ENCODE measurements around the gene SART3.
"Not testable (repeated sequence)": the region's sequence is repeated elsewhere in the genome, so short reads cannot be mapped to it uniquely, and the experiment has no call there.

Gene SART3

DNA sequence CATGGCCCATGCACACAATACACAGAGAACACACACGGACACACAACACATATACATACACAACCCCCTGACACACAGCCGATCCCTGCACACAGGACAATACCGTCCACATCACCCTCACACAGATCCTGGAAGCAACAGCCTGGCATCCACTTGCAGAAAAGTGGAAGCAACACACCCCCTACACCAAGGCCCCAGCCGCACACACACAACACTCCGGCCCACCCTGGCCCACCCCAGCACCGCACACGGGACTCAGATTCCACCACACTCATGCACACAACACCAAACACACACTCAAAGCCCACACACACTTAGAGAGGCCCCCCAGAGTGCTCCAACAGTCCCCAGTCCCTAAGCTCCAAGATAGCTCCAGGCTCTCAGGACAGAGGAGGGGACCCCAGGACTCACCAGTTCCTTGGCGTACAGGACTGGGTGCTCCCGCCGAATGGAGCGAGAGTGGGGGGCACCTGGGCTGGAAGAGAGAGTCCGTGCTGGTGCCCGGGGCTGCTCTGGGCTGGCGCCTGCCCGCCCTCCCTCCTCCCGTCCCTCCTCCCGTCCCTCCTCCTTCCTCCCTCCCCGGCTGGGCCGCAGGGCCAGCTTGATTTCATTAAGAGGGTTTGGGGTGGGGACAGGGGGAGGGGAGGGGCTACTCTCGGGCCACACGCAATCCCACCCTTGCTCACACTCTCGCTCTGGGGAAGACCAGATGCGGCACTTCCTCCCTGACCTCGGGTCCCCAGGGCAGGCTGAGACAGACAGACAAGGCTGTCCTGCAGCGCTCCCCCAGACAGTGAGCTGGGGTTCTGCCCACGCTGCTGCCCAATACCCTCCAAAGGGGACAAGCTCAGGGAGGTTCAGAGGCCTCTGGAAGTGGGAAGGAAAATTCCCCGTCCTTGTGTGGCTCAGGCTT lies 36.8 kb upstream of the SART3 start, which contains the start of gene TMEM119:
TSS of gene TMEM119 (minus strand) at position 526 of the 913 bp plus-strand sequence. CDS start 5,701 bp downstream, outside the sequence.
- no peak for FAIRE-seq
- no peak for DNase-seq (ENCODE audit: low spot score)

DNA sequence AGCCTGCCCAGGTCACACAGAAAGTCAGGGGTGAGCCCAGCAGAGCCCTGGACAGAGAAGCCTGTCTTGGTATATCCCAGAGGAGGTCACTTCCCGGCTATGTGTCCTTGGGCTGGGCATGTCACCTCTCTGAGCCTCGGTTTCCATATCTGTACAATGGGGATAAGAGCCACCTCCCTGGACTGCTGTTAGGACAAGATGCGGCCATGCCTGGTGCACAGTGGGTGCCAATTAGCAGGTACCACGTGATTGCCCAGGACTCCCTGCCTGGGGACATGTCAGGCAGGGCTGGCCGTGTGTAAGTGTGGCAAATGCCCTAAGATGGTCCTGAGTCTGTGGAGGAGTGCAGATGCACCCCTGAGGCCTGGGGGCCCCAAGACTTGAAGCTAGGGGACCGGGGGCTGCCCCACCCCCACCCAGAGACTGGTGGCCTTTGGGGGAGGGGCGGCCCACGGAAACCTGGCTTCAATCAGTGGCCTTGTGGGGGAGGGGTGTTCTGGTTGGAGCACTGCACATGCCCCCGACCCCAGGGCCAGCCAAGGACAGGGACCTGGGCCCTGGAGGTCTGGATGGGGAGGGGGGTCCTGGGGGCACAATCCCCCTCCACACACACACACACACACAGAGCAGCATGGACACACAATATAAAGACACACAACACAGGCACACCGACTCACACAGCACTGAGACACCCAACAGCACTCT lies 36.0 kb upstream of the SART3 start:
- DNase-seq (ENCODE audit: low spot score) (no peak), FAIRE-seq (no peak)

DNA sequence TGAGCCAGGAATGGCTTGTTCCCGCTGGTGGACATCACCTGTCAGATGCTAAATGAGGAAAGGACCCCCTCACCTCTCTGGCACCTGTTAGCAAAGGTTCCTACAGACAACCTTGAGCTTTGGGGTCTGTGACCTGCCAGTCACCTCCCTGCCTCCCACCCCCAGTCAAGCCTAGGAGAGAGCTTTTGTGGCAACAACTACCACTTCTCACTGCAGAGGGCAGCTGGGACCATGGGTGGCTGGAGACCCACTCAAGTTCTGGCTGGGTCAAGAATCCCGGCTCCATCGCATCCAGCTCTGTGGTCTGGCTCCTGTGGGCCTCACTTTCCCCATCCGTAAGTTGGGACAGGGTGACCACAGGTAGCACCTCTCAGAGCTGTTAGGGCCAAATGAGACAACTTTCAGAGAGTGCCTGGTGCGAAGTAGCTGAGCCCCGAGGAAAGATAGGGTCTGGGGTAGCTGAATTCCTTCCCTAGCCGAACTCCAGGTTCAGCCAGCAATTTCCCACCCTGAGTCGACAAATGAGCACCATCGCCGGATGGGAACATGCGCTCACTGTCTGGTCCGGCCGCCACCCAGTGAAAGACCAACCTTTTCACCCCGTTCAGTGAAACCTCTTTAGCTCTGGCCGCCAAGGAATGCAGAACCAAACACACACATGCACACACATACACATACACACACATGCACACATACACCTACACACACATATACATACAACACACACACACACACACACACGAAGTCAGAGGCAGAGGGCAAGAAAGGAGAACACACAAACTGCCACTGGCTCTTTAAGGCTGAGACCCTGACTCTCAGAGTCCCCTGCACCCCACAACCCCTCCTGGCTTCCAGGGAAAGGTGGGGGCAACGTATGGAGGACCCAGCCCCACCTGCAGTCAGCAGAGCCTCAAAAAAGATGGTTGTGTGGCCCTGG lies 35.0 kb upstream of the SART3 start:
- DNase-seq (ENCODE audit: low spot score) (no peak), FAIRE-seq (no peak)

DNA sequence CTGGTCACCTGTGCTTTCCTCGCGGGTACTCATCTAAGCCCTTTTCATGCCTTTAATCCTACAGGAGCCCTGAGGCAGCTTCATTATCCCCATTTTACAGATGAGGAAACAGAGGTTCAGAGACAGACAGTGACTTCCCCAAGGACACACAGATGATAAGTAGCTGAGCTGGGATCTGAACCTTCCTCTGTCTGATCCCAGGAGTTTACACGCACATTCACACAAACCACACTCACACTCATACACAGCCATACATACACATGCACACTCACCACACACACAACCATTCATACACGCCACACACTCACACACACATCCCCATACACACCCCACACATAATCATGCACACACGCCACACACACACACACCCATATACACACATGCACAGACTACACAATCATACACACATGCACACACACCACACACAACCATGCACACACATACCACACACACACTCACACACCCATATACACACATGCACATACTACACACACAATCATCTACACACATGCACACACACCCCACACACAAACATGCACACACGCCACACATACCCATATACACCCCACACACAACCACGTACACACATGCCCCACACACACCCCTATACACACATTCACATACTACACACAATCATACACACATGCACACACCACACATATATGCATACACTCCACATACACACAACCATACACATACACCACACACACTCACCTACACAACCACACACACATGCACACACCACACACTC lies 34.2 kb upstream of the SART3 start:
- FAIRE-seq (no peak), DNase-seq (ENCODE audit: low spot score) (no peak)

DNA sequence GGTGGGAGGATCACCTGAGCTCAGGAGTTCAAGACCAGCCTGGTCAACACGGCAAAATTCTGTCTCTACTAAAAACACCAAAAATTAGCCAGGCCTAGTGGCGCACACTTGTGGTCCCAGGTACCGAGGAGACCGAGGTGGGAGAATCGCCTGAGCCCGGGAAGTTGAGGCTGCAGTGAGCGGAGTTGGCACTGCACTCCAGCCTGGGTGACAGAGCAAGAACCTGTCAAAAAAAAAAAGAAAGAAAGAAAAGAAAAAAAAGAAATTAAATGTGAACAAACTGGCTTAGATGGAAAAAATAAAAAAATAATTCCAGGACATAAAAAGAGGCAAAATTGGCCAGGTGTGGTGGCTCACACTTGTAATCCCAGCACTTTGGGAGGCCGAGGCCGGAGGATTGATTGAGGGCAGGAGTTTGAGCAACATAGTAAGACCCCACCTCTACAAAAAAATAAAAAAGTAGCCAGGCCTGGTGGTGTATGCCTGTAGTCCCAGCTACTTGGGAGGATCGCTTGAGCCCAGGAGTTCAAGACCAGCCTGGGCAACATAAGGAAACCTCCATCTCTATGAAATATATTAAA lies 33.4 kb upstream of the SART3 start:
- FAIRE-seq (no peak), DNase-seq (ENCODE audit: low spot score) (no peak)

DNA sequence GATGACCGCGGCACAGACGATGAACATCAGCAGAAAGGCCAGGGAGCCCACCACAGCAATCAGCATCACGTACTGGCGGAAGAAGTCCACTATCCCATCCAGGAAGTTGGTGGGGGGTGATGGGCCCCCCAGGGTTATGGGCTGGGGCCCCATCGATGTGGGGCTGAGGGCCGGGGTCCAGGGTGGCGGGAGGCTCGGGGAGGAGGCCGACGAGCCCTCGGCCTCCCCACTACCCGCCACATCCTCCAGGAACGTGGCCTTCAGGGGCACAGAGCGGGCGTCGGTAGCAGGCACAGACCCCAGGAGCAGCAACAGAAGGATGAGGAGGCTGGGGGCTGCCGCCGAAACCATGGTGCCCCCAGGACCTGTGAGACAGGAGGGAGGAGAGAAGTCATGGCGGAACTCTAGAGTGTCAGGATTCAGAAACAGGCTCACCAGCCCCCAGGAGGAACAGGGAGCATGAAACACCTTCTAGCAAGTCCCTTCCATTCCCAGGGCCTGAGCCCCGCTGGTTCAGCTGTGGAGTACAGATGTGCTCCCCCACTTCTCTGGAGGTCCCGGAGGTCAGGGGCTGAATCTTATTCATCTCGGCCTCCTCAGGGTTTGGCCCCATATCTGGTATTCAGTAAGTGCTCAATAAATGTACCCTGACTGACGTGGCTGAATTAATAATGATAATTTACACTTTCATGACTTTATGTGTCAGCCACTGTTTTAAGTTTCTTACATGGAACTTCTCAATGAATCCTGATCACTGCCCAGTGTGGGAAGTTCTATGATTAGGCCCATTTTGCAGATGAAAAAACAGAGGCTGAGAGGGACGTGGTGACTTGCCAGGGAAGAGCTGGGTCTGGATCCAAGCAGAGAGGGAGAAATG lies 31.3 kb upstream of the SART3 start:
- FAIRE-seq (no peak), DNase-seq (ENCODE audit: low spot score) (no peak)

DNA sequence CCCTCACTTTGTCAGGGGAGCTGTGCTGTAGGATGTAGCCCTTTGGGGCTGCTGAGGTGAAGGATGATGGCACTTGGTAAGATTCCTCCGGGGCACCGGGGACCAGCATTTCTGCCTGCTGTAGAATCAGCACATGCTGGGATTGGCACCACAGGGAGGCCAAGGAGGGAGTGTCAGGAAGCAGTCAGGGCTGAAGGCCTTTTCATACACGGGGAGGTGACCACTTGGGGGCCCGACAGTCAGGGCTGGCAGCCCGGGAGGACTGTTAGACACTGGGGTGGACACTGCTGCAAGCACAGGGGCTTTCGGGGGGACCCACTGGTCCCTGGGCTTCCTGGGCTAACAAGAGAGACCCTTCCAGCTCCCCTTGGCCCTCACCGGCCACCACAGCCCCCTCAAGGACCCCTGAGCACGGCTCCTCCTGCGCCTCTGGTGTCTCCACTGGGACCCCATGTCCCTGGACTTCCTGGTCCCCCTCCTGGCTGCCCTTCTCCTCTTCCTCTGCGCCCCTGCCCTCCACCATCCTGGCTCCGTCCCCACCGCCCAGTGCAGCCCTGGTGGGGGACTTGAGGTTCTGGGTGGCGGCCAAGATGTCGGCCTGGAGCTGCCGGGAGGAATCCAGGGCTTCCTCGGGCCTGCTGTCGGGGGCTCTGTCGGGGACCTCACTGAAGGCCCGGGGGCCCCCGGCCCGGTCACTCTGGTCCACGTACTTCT lies 30.5 kb upstream of the SART3 start:
- FAIRE-seq (no peak), DNase-seq (ENCODE audit: low spot score) (no peak)

DNA sequence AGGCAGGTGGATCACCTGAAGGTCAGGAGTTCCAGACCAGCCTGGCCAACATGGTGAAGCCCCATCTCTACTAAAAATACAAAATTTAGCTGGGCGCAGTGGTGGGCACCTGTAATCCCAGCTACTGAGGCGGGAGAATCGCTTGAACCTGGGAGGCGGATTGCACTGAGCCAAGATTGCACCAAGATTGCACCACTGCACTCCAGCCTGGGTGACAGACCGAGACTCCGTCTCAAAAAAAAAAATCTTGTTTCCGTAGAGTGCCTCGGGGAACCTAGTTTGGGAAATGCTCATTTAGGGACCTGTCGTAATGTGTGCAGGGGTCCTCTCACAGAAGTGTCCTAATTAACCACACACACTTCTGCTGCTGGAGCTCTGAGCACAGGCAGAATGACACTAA lies 29.5 kb upstream of the SART3 start:
- DNase-seq (ENCODE audit: low spot score); FAIRE-seq: not testable (repeated sequence)

DNA sequence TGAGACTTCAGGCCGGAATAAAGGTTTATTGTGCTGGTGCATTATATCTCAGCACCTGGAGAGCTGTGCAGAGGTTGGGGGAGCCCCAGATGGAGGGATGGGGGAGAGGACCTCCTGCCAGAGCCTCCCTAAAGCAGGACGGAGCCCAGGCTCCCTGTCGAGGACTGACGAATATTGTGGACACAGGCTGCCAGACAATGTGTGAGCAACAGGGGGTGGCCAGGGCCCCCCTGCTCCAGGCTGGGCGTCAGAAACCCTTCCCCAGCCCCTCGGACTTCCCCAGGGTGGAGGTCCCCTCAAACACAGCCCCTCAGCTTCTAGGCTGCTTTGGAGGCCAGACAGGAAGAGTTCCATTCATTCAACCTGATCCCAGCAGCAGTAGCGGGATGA lies 28.9 kb upstream of the SART3 start:
- FAIRE-seq (no peak), DNase-seq (ENCODE audit: low spot score) (no peak)

DNA sequence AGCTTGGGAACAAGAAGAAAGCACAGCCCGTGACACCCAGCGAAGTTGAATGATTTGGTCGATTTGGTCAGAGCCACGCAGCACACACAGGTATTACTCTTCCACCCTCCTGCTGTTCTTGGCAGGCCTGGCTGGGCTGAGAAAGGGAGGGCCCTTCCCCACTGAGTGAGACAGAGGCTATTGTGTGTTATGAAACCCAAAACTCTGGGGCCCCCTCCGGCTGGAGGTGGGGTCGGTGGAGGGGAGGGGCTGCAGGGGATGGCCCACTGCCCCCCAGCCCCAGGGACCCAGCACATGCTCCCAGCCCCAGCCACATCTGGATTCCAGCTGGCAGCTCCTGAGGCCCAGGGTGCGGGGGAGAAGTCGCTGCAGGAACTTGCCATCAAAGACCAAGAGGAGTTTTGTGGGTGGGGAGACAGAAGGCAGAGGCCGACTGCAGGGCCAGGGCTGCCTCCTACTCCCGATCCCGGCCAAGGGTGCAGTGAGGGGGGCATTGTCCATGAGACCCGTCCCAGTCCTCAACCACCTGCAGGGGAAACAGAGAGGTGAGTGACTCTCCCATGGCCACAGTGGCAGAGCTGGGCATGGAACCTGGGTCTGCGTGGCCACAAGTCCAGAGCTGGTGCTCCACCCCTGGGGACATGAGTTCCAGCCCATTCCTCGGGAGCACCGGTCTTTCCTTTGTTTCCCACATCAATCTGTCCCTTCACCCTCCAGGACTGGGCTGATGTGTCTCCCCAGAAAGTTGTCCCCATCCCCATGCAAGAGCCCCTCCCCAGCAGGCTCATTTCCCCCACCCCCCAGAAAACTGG lies 28.3 kb upstream of the SART3 start:
- DNase-seq (ENCODE audit: low spot score) = no peak

DNA sequence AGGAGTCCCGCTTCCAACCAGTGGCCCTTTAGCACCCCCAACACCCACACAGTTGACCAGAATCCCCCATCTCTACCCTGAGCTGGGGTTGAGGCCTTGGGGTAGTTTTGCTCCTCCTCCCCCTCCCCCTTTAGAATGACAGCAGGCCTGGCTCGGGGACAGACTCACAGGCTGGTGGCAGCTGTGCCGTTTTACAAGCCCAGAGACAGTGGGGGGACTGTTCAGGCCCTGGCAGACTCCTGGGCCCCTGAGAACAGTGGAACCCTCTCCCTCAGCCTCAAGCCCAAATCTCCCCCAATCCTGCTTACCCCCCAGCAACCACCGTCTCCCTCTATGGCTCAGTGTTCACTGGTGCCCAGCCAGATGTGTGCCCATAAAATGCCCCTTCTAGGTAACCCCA lies 26.9 kb upstream of the SART3 start:
- FAIRE-seq (no peak), DNase-seq (ENCODE audit: low spot score) (no peak)

More for the DNA sequence above, 28.3 kb upstream of the SART3 start:
- FAIRE-seq = no peak

DNA sequence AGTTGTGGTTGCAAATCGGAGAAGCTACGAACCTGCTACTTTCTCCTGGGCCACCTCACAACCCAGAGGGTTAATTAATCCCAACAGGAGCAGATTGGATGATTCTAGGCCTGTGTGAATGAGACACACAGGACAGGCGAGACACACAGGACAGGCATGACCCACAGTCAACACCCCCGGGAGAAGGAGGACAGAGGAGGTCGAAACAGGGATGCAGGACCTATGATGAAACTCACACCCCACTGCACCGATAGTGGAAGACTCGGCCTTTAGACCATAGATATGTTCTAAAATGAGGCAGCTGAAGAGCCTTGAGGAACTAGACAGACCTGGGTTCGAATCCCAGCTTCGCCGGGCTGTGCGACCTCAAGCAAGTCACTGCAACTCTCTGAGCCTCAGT lies 25.3 kb upstream of the SART3 start:
- FAIRE-seq = no peak
- no peak for DNase-seq (ENCODE audit: low spot score)

DNA sequence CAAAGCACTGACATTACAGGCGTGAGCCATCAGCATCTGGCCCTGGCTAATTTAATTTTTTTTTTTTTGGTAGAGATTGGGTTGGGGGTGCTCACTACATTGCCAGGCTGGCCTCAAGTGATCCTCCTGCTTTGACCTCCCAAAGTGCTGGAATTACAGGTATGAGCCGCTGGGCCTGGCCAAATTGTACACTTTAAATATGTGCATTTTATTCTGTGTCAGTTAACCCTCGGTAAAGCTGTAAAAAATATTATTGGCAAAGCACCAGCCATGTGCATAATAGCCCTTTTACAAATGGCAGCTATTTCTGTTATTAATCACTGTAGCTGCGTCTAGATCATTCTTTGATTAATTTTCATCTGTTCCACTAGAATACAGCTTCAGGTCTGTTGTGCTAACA lies 24.9 kb upstream of the SART3 start:
- FAIRE-seq (no peak), DNase-seq (ENCODE audit: low spot score) (no peak)

DNA sequence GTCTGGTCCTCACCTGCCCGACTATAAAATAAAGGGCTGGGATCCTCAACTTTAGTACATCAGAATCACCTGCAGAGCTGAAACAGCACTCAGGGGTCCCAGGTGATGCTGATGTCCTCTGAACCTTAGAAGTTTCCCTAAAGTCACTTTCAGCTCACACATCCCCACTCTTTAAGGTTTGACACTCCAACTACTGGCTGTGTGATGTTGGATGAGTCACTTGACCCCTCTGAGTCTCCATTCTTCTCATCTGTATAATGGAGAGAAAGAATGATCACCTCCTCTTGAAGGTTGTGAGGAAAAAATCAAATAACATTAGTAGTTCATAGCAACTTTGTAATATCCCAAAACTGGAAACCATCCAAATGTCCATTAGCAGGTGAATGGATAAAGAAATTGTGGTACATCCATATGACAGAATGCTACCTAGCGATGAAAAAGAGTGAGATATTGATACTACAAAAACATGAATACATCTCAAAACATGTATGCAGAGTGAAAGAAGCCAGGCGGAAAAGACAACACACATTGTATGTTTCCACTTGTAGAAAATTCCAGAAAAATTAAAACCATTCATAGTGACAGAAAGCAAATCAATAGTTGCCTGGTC lies 23.6 kb upstream of the SART3 start:
- FAIRE-seq (no peak), DNase-seq (ENCODE audit: low spot score) (no peak)

DNA sequence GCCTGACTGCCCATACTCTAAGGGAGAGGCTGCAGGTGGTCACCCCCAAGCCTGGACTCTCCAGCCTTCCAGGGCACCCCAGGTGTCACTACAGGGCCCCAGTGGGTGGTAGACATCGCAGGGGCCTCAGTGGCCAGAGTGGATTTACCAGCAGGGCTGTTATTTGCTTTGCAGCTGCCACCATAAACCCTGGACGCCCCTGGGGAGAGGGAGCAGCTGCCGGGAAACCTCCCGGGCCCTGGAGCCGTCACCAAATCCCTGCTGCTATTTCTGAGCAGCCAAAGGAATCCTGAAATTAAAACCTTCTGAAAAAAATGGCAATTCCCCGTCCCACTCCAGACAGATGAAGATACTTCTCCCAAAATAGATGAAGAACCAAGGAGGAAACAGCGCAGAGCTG lies 23.0 kb upstream of the SART3 start:
- DNase-seq (ENCODE audit: low spot score) = no peak
- no peak for FAIRE-seq

DNA sequence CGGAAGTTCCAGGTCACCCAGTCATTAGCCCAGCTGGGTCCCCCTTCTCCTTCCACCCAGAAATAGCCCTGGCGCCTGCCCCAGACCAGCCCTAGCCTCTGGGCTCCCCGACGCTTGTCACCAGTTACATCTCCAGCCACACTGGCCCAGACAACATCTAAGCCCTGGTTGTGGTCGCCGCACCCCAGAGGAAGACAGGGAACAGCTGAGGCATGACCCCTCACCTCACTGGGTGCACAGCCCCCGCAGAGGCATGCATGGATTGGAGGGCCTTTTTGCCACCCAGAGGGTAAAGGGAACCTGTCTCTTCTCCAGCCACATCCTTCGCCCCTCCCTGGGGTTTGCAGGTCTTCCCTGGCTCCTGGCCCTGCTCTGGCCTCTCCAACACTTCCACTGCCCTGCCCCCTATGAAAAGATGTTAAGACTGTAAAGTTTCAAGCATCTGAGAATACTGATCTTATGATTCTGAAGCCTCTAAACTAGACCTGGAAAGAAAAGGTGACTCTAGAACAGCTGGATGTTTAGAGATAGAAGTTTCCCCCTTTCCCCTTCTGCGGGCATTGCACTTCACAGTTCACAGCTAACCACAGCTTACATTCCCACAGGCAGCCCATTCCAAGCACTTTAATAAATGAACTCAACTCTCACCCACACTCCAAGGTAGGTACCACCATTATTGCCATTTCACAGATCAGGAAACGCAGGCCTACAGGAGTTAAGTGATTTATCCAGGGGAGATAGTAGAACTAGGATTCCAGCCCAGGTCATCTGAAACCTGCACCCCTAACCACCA lies 22.2 kb upstream of the SART3 start:
- DNase-seq (ENCODE audit: low spot score) (no peak), FAIRE-seq (no peak)

DNA sequence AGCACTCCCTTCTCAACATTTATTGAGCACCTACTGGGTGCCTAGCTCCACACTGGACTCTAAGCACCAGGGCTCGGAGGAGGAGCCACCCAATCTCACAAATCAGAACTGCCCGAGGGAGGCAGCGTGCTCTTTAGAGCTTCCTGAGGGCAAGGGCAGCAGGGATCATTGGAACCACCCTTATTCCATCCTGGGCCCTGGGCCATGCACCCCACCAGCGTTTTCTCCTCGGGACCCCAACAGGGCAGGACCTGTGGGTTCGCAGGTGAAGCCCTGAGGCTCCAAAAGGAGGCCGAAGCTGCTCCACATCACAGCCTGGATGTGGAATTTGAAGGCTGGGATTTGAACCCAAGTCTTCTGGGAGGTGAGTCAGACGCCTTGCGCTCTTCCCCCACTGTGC lies 21.5 kb upstream of the SART3 start:
- FAIRE-seq (no peak), DNase-seq (ENCODE audit: low spot score) (no peak)

Measured in RCC 7860 (cell line).